Caco-2 (cell line): ENCODE results near the gene RBSN. TPM values are rescaled to one million over a fixed set of nuclear protein-coding genes. Genes with fewer than 3 reads are reported as not detected.

Experiments used
- BruUV-seq: library from RNA; stranded (reverse); fragments of 400-500 nt; replicated peaks from 2 replicates; lab custom pipeline; 2021; lab: Mats Ljungman, UMichigan
- CTCF ChIA-PET: fragments of 300-600 bp; sonication (Branson Sonifier 250); formaldehyde crosslinking; loops from one replicate; lab custom pipeline; 2022; ENCODE audit warnings: antibody characterized with exemption; lab: Charles Lee
- POLR2A ChIA-PET: fragments of 300-600 bp; sonication (Branson Sonifier 250); formaldehyde crosslinking; loops from one replicate; lab custom pipeline; 2022; ENCODE audit warnings: antibody characterized with exemption; lab: Charles Lee
- DNase-seq, 2 experiments: peaks; one replicate each; pipeline versions ENCODE4 v3.0.0 to v3.0.0-alpha.2; 2020 to 2022
- H3K27me3 ChIP-seq: replicated peaks from 2 replicates; pipeline ENCODE4 v1.6.0; 2011; ENCODE audit warnings: low read length; ENCODE audit not compliant: control insufficient read depth, insufficient read depth
- H3K36me3 ChIP-seq: 2 replicates; pipeline ENCODE4 v1.5.1; 2011; ENCODE audit warnings: low read length; ENCODE audit not compliant: control insufficient read depth, insufficient read depth
- H3K4me1 ChIP-seq: fragments of 250-450 bp; sonication (Bioruptor Pico); 2 replicates; pipeline ENCODE4 v1.5.1; 2020; ENCODE audit warnings: mild to moderate bottlenecking
- H3K4me3 ChIP-seq: 2 replicates; pipeline ENCODE4 v1.5.1; 2011; ENCODE audit warnings: low read depth, mild to moderate bottlenecking, control low read depth, low read length
- H3K9me3 ChIP-seq: fragments of 250-450 bp; sonication (Bioruptor Pico); 2 replicates; pipeline ENCODE4 v1.5.1; 2020; ENCODE audit warnings: mild to moderate bottlenecking, moderate library complexity
- H3K27ac Mint-ChIP-seq: one replicate; pipeline ENCODE4 v1.8.0; 2022; ENCODE audit warnings: mixed read lengths; ENCODE audit not compliant: unreplicated experiment
- H3K27me3 Mint-ChIP-seq: one replicate; pipeline ENCODE4 v1.8.0; 2022; ENCODE audit warnings: mixed read lengths; ENCODE audit not compliant: insufficient read depth, unreplicated experiment
- H3K36me3 Mint-ChIP-seq: one replicate; pipeline ENCODE4 v1.8.0; 2022; ENCODE audit warnings: mild to moderate bottlenecking, mixed read lengths; ENCODE audit not compliant: insufficient read depth, unreplicated experiment
- H3K4me1 Mint-ChIP-seq: one replicate; pipeline ENCODE4 v1.8.0; 2022; ENCODE audit warnings: low read depth, mixed read lengths; ENCODE audit not compliant: unreplicated experiment
- H3K4me3 Mint-ChIP-seq: one replicate; pipeline ENCODE4 v1.8.0; 2022; ENCODE audit warnings: mild to moderate bottlenecking, moderate library complexity, mixed read lengths; ENCODE audit not compliant: unreplicated experiment
- H3K9me3 Mint-ChIP-seq: one replicate; pipeline ENCODE4 v1.8.0; 2022; ENCODE audit warnings: mixed read lengths; ENCODE audit not compliant: unreplicated experiment
- CTCF ChIP-seq, 2 experiments: fragments of 200-600 bp in 1 of 2; IDR thresholded peaks; 1 replicate in 1 of 2; 2 replicates in 1 of 2; pipeline versions ENCODE4 v1.5.1 to v1.8.0; 2011 to 2022; ENCODE audit warnings: antibody characterized with exemption in 1 of 2, control low read depth in 1 of 2, inconsistent platforms in 1 of 2, low read depth in 1 of 2, low read length in 1 of 2, mild to moderate bottlenecking in 1 of 2, moderate library complexity in 1 of 2; ENCODE audit not compliant: insufficient read depth in 1 of 2, severe bottlenecking in 1 of 2, unreplicated experiment in 1 of 2
- intact Hi-C: fragments of 100-400 bp; cut with micrococcal nuclease; formaldehyde crosslinking; loops from one replicate; pipeline ENCODE4 v1.10.0; 2022; ENCODE audit not compliant: unreplicated experiment
- total RNA-seq: library from RNA; stranded (reverse); gene quantifications from 2 replicates; pipeline ENCODE4 v1.2.3, GENCODE V29; 2022

Gene RBSN
- total RNA-seq, 1 experiment from 2014 or later, result 19.7 TPM

GRCh38 chr3:15110206-15110605, 11.3 kb upstream of the RBSN start:
- no peaks in the 10 kb centered on the region for H3K36me3 ChIP-seq
- POLR2A ChIA-PET, result no interaction called here
- Mint-ChIP-seq H3K4me1 (peaks cover 12% of the 10 kb centered on the region), H3K4me3 (no peak overlapping the region), H3K27me3 (peaks cover 3% of the 10 kb centered on the region), H3K9me3 (no peaks in the 10 kb centered on the region), H3K27ac (no peak overlapping the region), H3K36me3 (no peaks in the 10 kb centered on the region)
- H3K4me3 ChIP-seq, result no peak overlapping the region
- no peak for DNase-seq
- TF ChIP-seq CTCF (IDR thresholded peaks at IDR 0.05; ENCODE audit: insufficient read depth in 1 of 2, low read depth in 1 of 2, low read length in 1 of 2, severe bottlenecking in 1 of 2, unreplicated experiment in 1 of 2), result no peak
- intact Hi-C loops, result no loop called here
- CTCF ChIA-PET, result no interaction called here
- no TSS peak for BruUV-seq
- peaks cover 9% of the 10 kb centered on the region; the same call in 1 of the 2 replicates for H3K4me1 ChIP-seq
- no peaks in the 10 kb centered on the region for H3K9me3 ChIP-seq
- no peaks in the 10 kb centered on the region for H3K27me3 ChIP-seq

DNA sequence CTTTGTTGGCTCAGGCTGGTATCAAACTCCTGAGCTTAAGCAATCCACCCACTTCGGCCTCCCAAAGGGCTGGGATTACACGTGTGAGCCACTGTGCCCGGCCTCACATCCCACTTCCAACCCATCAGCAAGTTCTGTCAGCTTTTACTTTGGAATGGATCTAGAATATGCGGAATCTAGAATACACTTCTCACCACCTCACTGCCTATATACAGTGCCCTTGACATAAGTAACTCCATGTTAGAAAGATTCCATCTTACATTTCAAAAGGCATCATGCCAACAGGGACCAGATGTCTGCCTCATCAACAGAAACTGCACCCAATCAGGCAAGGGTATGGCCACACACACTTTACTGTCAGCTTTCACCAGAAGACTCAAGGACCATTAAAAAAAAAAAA, 9.9 kb upstream of the RBSN start:
- Histone ChIP-seq H3K4me1 (peaks cover 9% of the 10 kb centered on the region; the same call in 1 of the 2 replicates), H3K4me3 (no peak overlapping the region), H3K36me3 (no peaks in the 10 kb centered on the region), H3K9me3 (no peaks in the 10 kb centered on the region), H3K27me3 (no peaks in the 10 kb centered on the region)
- intact Hi-C loops, result loop anchor here (1.0 to 10.0 kb wide), 6 partner anchors 98 to 448 kb away; partner anchors contain the start of gene CAPN7
- ChIA-PET POLR2A (no interaction called here), CTCF (interaction anchor here (0.6 to 2.8 kb wide), 4 partner anchors 8 to 296 kb away, joined by 3 to 9 read pairs (median 4); partner anchors contain the start of gene CAPN7)
- TF ChIP-seq CTCF (IDR thresholded peaks at IDR 0.05; ENCODE audit: insufficient read depth in 1 of 2, low read depth in 1 of 2, low read length in 1 of 2, severe bottlenecking in 1 of 2, unreplicated experiment in 1 of 2), result no peak
- Mint-ChIP-seq H3K27ac (no peak overlapping the region), H3K4me3 (no peak overlapping the region), H3K9me3 (no peaks in the 10 kb centered on the region), H3K27me3 (peaks cover 3% of the 10 kb centered on the region), H3K4me1 (peaks cover 12% of the 10 kb centered on the region), H3K36me3 (no peaks in the 10 kb centered on the region)
- BruUV-seq, result no TSS peak
- no peak for DNase-seq

- Mint-ChIP-seq H3K9me3 (no peaks in the 10 kb centered on the region), H3K27ac (no peak overlapping the region), H3K27me3 (peaks cover 3% of the 10 kb centered on the region), H3K36me3 (no peaks in the 10 kb centered on the region), H3K4me3 (no peak overlapping the region), H3K4me1 (peaks cover 12% of the 10 kb centered on the region)
- H3K9me3 ChIP-seq, result no peaks in the 10 kb centered on the region
- no TSS peak for BruUV-seq
- peak; percentile 72 to 84 for DNase-seq
- intact Hi-C loops, result loop anchor here (1.0 to 10.0 kb wide), 6 partner anchors 99 to 449 kb away; partner anchors contain the start of gene CAPN7
- CTCF ChIA-PET, result interaction anchor here (0.6 to 2.8 kb wide), 7 partner anchors 9 to 297 kb away, joined by 3 to 9 read pairs (median 4); partner anchors contain the start of gene CAPN7
- peaks cover 9% of the 10 kb centered on the region; the same call in 1 of the 2 replicates for H3K4me1 ChIP-seq
- no peak overlapping the region for H3K4me3 ChIP-seq
- no peaks in the 10 kb centered on the region for H3K36me3 ChIP-seq
- TF ChIP-seq CTCF (IDR thresholded peaks at IDR 0.05; ENCODE audit: insufficient read depth in 1 of 2, low read depth in 1 of 2, low read length in 1 of 2, severe bottlenecking in 1 of 2, unreplicated experiment in 1 of 2), result peak; percentile 85 to 88
- no peaks in the 10 kb centered on the region for H3K27me3 ChIP-seq
- POLR2A ChIA-PET, result no interaction called here
These were observed 9.2 kb upstream of the RBSN start for GRCh38 chr3:15108082-15108545.
